ENCODE measurements around the gene ABHD15.
A peak's percentile ranks its signal among the peaks of the same experiment; 100 is the strongest.

DNA sequence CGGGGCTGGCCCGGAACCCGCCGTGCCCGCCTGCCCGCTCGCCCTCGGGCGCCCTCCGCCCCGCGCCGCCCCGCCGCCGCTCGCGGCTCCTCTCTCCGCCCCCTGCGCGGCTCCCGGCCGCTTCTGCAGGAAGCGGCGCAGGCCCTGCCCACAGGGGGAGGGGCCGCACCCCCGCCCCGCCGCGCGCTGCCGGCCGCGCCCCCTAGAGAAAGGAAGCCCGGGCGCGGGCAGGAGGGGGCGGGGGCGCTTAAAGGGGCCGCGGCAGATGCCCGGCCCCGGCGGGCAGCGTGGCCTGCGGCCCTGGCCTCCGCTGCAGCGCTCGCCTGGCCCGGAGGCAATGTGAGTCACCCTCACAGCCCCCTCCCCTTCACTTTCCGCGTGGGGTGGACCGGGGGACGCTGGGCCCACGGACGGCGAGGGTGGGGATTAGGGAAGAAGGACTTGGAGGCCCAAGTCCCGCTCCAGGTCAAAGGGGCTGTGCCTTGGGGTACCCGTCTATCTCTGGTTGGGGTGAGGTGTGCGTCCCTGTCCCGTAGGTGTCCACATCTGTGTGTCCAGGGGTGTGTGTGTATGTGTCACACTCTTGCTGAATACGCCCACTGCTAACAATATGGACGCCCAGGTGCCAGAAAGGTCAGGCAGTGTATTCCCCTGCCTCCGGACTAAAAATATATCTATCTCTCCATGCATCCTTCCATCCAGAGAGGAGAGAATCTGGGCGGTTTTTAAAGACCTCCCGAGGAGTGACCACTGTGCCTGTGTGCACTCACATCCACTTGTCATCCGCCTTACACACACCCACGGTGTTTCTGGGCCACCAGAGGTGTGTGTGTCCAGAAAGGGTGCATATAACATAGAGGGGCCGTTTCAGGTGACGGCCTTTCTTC is 22.9 kb upstream of the ABHD15 start, which contains the start of gene GIT1:
- no peak for TF ChIP-seq BHLHE40 (IDR thresholded peaks at IDR 0.05; ENCODE audit: borderline replicate concordance)
- no peak for TF ChIP-seq SUZ12 (IDR thresholded peaks at IDR 0.05)
- no peak for TF ChIP-seq ZNF384 (IDR thresholded peaks at IDR 0.05)
- peak; percentile 53; the same call in 1 of the 2 replicates for TF ChIP-seq FOXM1 (IDR thresholded peaks at IDR 0.05; ENCODE audit: borderline replicate concordance)
- no peak for TF ChIP-seq TARDBP (IDR thresholded peaks at IDR 0.05)
- TF ChIP-seq HDGF (IDR thresholded peaks at IDR 0.05; ENCODE audit: borderline replicate concordance), result no peak
- TF ChIP-seq SP1 (IDR thresholded peaks at IDR 0.05), result no peak

Data from HEK293T (cell line).